ELF-1 (cell line): ENCODE measurements around the gene COL24A1.
"Not testable (repeated sequence)": the region's sequence is repeated elsewhere in the genome, so short reads cannot be mapped to it uniquely, and the experiment has no call there.

Source experiments
- DNase-seq: peaks from one replicate; pipeline ENCODE4 v3.0.0-alpha.2; 2016; ENCODE audit warnings: low read depth, low spot score

COL24A1 gene

DNA sequence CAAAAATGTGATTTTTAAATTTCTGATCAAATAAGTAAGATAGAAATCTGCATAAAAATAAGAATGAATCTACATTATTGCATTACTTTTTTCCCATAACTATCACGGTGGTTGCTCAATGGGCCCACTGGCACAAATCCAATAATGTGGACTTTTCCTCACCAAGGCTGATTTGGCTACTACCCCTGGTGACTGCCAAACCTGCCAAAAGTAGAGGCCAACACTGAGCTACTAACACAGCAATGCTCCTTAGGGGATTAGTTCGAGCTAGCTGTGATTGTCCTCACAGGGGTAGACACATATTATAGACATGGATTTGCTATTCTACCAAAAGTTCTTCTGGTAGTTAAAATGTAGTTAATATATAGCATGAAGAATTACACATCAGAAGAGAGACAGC, 340.7 kb downstream of the COL24A1 start:
- DNase-seq, result no peak

DNA sequence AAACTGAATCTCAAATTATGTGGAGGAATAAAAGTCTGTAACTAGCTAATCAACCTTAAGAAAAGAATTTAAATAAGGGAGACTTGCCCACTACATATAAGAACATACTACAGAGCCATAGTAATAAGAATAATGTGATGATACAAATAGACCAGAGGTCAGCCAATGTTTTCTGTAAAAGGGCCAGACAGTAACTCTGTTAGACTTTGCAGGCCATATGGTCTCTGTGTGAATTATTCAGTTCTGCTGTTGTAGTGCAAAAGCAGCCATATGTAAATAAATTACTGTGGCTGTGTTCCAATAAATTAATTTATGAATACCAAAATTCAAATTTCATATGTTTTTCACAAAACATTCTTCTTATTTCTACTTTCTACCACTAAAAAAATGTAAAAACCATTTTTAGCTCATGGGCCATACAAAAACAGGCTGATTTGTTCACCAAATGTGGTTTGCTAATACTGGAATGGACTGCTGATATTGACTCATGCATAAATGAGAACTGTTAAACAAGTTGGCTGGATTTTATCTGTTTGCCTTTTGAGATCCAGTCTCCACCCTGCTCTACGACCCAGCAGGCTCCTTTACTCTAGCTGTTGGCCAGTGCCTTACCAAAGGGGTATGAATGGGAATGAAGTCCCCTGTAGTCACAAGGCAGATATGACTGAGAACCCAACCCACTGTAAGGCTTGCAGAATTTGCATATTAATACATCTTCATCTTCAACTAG, 350.2 kb downstream of the COL24A1 start:
- no peak for DNase-seq

DNA sequence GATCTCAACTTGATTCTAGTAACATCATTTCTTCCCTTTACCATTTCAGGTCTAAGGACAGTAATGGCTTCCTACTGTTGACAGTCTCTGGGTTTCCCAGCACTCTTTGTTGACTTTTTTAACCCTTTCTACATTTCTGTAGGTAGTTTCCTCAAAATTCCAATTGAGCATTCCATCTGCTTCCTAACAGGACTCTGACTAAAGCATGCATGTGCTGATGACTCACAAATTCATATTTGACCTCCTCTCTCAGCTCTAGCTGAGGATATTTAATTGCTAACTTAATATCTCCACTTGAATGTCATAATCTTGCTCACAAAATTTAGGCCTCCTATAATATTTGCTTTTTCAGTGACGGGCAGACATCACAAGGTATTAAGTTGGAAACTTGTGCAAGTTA, 355.1 kb downstream of the COL24A1 start:
- DNase-seq, result no peak

DNA sequence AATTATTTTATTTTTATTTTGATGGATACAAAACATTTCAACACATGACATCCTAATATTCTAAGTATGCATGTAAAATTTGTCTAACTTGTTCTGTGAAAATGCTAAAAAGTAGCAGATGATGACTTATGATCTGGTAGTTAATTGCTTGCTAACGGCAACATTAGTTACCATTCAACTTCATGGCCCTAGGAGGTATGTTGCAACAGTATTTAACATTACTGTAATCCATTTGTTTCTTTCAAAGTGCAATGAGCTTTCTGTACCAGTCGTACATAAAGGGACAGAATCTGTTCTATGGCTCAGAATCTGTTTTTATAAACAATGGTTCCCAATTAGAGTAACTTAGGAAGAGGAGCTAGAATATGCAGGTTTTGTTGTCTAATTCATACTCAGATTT, 356.8 kb downstream of the COL24A1 start:
- no peak for DNase-seq

DNA sequence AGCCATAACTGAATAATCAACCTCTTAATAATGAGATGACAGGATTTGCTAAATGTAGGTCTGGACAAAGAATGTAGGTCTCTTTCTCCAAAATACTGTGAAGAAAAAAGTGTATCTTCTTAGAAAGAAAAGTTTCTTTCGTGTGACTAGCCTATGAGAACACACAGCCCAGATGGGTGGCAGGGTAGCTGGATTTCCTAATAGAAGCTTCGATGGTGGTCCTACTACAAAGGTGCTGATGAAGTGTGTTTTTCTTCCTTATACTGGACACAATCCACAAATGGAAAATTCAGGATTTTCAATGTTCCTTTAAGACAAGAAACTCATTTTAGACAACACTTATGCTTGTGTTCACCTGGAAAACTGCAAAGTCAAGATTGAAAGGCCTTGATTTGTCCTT, 358.2 kb downstream of the COL24A1 start:
- no peak for DNase-seq

DNA sequence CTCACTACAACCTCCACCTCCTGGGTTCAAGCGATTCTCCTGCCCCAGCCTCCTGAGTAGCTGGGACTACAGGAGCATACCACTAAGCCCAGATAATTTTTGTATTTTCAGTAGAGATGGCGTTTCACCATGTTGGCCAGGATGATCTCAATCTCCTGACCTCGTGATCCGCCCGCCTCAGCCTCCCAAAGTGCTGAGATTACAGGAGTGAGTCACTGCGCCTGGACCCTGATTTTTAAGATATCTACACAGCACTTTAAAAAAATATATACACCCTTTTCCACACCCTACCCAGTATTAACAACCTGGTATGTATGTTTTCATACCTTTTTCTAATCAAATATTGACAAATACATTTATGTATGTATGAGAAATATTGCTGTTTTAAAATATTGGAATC, 379.6 kb downstream of the COL24A1 start:
- DNase-seq, result not testable (repeated sequence)

DNA sequence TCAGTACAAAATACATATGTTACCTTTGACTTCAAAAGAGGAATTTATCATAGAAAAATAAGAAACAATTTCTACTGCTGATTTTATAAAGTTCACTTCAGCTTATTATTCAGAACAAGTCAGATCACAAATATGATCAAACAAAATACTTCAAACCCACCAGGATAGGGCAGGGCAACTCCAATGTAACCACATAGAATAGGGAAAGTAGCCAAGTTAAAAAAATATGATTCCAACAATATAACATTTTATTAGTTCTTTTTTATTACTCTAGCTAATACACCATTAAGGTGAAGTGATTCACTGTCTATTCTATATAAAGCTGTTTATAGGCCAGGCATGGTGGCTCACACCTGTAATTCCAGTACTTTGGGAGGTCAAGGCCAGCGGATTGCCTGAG, 393.8 kb downstream of the COL24A1 start:
- DNase-seq, result no peak

DNA sequence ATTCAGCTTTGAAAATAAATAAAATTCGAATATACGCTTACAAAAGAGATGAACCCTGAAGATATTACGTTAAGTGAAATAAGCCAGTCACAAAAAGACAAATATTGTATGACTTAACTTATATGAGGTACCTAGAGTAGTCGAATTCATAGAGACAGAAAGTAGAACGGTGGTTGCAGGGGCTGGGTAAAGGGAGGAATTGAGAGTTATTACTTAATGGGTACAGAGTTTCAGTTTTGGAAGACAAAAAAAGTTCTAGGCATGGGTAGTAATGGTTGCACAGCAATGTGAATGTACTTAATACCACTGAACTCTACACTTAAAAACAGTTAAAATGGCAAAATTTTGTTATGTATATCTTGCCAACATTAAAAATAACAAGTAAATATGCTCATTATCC, 399.7 kb downstream of the COL24A1 start:
- no peak for DNase-seq

DNA sequence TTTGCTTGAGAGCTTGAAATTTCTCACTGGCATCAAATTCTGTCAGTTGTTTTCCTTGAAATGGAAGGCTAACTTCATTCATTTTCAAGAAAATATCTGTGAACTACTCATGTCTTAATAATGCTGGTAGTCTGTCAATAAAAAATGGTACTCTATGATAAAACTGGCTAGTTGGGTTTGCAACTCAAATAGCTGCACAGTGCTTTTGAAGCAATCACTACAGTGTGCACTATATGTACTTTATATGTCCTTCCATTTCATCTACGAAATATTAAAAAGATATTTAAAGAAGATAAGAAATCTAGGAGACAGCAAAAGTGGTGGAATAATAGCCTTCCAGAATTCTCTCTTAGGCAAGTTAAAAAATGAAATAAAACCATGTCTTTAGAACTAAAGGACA, 408.5 kb downstream of the COL24A1 start:
- DNase-seq, result no peak

DNA sequence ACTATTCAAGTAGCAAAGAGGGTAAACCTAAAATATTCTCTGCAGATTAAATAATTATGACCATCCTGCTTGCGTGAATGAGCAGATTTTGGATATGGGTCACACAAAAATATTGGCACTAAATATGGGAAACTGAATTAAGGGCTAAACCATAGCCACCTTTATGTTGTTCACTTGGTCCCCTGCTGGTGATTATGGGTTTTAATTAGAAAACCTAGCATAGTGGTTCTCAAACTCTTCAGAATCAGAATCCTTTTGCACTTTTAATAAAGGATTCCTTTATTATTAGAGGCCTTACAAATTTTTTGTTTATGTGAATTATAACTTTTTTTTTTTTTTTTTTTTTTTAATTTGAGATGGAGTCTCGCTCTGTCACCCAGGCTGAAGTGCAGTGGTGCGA, 409.8 kb downstream of the COL24A1 start:
- no peak for DNase-seq

DNA sequence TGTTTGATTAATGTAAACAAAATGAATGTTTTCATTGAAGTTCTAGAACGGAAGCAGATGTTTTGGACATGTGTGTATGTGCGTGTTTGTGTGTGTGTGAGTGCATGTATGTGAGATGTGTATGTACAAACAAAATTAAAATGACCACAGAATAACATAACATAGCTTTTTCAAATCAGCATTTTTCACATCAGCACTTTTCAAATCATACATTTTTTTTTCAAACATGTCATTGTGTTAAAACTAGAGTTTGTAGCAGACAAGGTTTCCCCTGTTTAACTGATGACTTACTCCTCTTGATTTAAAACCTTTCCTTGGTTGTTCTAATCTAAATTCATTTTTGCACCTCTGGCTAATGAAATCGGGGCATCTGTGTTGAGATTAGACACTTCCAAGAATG, 412.8 kb downstream of the COL24A1 start:
- DNase-seq, result no peak

DNA sequence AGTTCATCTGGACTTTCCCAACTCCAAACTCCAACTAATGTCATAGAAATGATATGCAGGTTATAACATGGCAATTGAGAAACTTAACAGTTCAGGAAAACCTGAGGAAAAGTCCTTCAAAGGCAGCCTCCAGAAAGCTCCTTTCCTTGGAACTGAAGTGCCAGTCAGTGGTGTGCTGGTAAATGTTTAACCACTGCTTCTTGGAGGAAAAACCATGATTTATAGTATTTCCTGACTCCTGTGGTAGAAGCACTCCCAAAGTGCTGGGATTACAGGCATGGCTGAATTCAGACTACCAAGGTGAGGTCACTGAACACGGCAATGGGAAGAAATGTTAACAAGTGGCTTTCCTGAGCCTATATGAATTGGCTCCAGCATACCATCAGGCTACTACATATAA, 421.6 kb downstream of the COL24A1 start:
- no peak for DNase-seq

DNA sequence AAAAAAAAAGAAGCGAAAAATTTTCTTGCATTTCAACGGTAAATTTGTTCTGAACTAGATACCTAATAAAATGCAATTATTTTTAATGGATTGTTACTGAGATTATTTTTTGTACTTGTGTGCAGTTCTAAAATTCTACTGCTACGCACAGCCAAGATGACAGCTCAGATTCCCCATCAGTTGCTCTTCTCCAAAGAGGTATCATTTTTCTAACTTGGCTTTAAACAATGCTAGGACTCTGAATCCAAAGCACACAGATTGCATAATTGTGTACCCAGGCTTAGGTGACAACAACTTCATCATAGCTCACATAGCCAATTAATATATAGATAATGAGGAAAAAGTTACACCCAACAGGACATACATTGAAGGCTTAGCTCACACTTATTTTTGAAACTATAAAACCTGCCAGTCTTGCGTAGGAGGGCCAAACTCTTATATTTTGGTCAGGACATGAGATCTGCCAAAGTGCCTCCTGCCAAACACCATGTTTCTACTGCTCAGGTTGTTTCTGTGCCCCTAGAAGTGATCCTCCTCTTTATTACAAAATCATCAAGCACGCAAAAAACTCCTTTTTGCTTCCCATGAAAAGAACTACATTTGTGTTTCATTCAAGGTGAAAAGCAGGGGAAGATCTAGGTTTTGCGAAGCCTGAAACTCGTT, 437.8 kb downstream of the COL24A1 start:
- no peak for DNase-seq

DNA sequence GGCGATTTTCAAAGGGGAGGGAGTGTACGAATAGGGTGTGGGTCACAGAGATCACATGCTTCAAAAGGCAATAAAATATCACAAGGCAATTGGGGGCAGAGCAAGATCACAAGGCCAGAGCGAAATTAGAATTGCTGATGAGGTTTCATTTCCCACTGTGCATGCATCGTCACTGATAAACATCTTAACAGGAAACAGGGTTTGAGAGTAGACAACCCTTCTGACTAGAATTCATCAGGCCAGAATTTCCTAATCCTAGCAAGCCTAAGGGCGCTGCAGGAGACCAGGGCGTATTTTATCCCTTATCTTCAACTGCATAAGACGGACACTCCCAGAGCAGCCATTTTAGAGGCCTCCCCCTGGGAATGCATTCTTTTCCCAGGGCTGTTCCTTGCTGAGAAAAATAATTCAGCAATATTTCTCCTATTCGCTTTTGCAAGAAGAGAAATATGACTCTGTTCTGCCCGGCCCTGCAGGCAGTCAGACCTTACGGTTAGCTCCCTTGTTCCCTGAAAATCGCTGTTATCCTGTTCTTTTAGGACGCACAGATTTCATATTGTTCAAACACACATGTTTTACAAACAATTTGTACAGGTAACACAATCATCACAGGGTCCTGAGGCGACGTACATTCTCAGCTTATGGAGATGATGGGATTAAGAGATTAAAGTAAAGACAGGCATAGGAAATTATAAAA, 442.0 kb downstream of the COL24A1 start:
- peak; percentile 18 for DNase-seq

DNA sequence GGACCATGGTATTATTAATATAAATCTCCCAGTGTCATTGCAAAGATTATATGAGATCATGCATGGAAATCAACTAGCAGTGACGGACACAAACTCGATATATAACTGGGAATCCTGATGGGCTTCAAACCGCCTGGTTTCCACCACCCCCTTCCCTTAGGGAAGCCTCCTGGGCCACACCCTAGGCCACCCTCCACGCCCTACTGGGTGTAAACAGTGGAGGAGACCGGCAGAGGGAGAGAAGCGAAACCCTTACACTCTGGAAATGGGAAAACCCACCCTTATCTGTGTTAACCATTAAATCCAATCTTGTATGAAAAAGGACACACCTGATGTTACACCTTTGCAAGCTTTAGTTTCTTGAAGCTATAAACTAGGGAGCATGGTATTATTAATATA, 447.7 kb downstream of the COL24A1 start:
- DNase-seq, result no peak

DNA sequence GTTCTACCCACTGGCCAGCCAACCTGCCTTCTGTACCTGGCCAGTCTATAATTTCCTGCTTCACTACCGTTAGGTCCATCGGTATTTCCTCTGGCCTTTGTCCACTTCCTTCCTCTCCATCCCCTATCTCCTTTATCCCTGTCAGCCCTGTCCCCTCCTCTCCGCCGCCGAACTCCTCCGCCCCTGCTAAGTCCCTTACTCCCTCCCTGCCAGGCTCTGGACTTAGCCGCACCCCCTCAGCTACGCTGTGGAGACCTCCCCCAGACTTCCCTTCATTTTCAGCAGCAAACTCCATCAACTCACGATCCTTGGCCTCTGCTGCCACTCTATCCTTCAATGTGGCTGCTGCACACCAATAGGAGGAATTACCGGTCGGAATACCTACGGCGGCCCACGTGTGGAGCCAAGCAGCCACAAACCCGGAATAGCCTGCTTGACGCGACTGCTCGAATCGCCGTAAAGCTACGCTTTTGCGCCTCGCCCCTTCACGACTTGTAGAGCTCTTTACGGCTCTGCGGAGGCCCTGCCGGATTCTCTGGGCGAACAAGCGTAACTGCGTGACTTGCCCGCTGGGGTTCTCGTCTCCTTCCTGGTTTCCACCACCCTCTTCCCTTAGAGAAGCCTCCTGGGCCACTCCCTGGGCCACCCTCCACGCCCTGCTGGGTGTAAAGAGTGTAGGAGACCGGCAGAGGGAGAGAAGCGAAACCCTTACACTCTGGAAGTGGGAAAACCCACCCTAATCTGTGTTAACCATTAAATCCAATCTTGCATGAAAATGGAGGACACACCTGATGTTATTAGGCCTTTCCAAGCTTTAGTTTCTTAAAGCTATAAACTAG, 448.4 kb downstream of the COL24A1 start, which contains the start of gene ZNHIT6:
Gene ZNHIT6, minus strand, starts transcription at position 444 of the 839 bp plus-strand sequence. Its CDS starts 149 bp downstream, at position 295.
- DNase-seq, result peak; percentile 97

DNA sequence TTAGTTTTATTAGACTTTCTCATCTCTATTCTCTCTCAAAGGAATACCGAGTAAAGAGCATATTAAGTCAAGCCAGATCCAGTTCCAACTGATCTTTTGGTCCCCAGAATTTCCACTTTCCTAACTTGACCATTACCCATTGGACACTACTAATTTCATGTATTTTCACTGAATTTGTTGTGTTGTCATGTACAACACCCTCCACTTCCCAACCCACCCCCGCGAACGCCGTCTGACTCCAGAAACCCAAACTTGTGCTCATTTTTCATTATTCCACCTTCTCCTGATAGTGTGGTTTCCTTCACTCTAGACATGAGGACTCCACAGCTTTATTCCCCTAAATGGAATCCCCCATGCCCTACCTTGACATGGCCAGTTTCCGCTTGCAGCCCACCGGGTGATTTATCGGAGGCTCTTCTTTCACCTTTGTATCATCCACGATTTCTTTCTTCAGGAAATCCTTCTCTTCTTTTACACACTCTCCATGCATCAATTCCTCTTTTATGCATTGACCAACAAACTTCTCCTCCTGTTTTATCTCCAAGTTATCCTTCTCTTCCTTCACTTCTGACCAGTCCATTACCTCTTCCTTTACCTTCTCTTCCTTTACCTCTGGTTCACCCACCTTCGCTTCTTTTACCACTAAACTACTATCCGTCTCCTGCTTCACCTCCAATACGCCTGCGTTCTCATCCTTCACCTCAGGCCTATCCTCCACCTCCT, 449.1 kb downstream of the COL24A1 start:
- peak; percentile 3 for DNase-seq

DNA sequence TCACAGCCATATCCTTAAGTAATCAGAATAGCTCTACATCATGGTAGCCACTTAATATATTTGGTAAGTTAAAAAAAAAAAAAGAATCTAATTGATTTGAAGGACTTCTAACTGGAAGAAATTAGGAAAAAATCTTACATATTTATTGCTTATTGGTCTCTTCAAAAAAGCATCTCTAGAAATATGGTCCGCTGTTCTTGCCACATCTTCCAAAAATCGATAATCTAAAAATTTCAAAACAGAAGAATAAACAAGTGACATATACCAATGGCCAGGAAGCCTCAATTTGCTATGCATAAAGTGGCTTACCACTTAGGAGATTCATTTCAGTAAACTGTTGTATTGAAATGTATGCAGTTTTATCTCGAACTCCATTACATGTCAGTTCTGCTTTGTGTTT, 450.6 kb downstream of the COL24A1 start:
- no peak for DNase-seq

DNA sequence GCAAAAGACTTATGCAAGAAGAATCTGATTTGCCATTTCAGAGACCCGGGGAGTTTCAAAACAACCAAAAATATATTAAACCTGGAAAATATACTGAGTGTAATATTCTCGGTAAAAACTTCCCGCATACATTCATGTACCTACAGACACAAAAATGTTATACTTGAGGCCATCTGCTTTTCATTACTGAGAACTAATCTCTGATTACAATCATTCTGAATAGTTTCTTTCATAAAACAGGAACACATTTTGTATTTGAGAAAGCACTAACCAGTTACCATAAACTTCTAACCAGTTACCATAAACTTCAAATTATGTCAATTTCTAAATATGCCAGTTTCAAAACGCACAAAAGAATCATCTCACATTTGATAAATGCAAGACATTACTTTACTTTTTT, 456.1 kb downstream of the COL24A1 start:
- DNase-seq, result no peak

DNA sequence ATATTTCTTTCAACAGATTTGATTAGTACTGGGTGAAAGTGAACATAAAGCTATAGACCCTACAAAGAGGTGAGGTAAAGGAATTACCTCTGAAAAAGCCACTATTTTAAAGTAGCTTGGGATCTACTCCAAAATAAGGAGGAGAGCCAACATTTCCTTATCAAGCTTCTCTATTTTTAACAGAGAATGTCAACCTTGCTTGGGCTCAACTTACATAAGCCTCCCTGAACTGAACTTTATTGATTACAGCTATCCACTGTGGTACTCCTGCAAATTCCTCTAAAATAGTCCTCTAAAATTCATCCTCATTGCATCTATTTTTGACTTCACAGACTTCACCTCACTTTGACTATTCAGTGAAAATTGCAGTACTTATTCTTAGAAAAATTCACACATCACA, 458.7 kb downstream of the COL24A1 start:
- DNase-seq, result no peak

DNA sequence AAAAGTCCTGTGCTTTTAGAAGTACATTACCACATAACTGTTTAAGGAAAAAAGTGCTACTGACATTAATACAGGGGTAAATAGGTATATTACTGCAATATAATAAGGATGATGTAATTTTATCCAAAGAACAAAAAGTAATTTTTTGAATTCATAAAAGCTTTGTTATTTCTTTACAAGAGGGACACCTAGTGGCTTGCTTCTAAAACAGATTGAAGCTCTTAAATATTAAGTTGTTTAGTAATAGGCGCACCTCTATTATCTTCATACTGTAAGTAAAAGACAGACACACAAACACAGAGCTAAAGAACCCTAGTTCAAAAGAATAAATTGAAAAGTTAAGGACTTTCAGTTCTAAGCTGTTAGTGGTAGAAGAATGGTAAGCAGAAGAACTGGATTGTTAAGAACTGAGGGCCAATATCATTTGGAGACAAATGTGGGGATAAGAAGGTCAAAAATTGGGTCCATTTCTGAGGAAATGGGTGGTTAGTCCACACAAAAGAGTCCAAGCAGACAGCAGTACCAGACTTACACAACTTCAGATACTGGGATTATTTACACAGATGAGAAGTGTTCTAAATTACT, 463.8 kb downstream of the COL24A1 start:
- DNase-seq, result no peak
